Naive thymus-derived CD4-positive, alpha-beta T cell (primary cell): ENCODE data around the gene HSPBP1. TPM values are rescaled to one million over a fixed set of nuclear protein-coding genes. Genes with fewer than 3 reads are reported as not detected.

ENCODE experiments used
- ATAC-seq: fragments of 150-1000 bp; cut with Tn5 transposase; 2 replicates; pipeline ENCODE4 v1.10.0; 2021; ENCODE audit warnings: mild to moderate bottlenecking, moderate library complexity
- CTCF ChIA-PET: fragments of 350-600 bp; sonication (Branson Sonifier 250); formaldehyde crosslinking; loops from one replicate; lab custom pipeline; 2021; ENCODE audit warnings: antibody characterized with exemption; lab: Charles Lee
- POLR2A ChIA-PET: fragments of 350-600 bp; sonication (Branson Sonifier 250); formaldehyde crosslinking; loops from one replicate; lab custom pipeline; 2021; ENCODE audit warnings: antibody characterized with exemption, inconsistent platforms; lab: Charles Lee
- DNase-seq, 9 donors: peaks; one replicate each; pipeline versions ENCODE4 v3.0.0 to v3.0.0-alpha.2; 2020 to 2022; ENCODE audit warnings: mixed read lengths in 1 of 9
- H3K27ac ChIP-seq: one replicate; pipeline ENCODE4 v1.7.0; 2013; ENCODE audit warnings: mild to moderate bottlenecking, low read depth, low read length, moderate library complexity
- H3K27me3 ChIP-seq, 2 donors: one replicate each; pipeline ENCODE4 v1.7.0; 2013; ENCODE audit warnings: low read length in 2 of 2, mild to moderate bottlenecking in 2 of 2, moderate library complexity in 2 of 2; ENCODE audit not compliant: control insufficient read depth in 2 of 2, insufficient read depth in 2 of 2
- H3K36me3 ChIP-seq, 3 experiments: 1 replicate in 2 of 3; 2 replicates in 1 of 3; pipeline ENCODE4 v1.7.0; 2013; ENCODE audit warnings: low read length in 3 of 3, mild to moderate bottlenecking in 3 of 3, moderate library complexity in 1 of 3; ENCODE audit not compliant: insufficient read depth in 3 of 3, control insufficient read depth in 2 of 3
- H3K4me1 ChIP-seq, 2 donors: one replicate each; pipeline ENCODE4 v1.7.0; 2013; ENCODE audit warnings: low read length in 2 of 2, mild to moderate bottlenecking in 2 of 2, moderate library complexity in 1 of 2; ENCODE audit not compliant: control insufficient read depth in 2 of 2, insufficient read depth in 2 of 2
- H3K4me3 ChIP-seq: 2 replicates; pipeline ENCODE4 v1.7.0; 2013; ENCODE audit warnings: mild to moderate bottlenecking, low read length
- H3K9me3 ChIP-seq, 3 experiments: 1 replicate in 2 of 3; 2 replicates in 1 of 3; pipeline ENCODE4 v1.7.0; 2013; ENCODE audit warnings: low read length in 3 of 3; ENCODE audit not compliant: control insufficient read depth in 2 of 3
- H3K27ac Mint-ChIP-seq, 9 donors: one replicate each; pipeline ENCODE4 v1.8.0; 2020 to 2022; ENCODE audit warnings: mixed read lengths in 9 of 9, mild to moderate bottlenecking in 8 of 9, moderate library complexity in 5 of 9, inconsistent platforms in 2 of 9
- H3K27me3 Mint-ChIP-seq, 5 donors: one replicate each; pipeline ENCODE4 v1.8.0; 2021 to 2022; ENCODE audit warnings: mixed read lengths in 5 of 5, mild to moderate bottlenecking in 1 of 5
- H3K36me3 Mint-ChIP-seq, 5 donors: one replicate each; pipeline ENCODE4 v1.8.0; 2020 to 2022; ENCODE audit warnings: mixed read lengths in 5 of 5, mild to moderate bottlenecking in 3 of 5, inconsistent platforms in 1 of 5
- H3K4me1 Mint-ChIP-seq, 7 donors: one replicate each; pipeline ENCODE4 v1.8.0; 2020 to 2022; ENCODE audit warnings: mixed read lengths in 7 of 7, mild to moderate bottlenecking in 3 of 7, inconsistent platforms in 1 of 7
- H3K4me3 Mint-ChIP-seq, 10 donors: one replicate each; pipeline ENCODE4 v1.8.0; 2020 to 2022; ENCODE audit warnings: mild to moderate bottlenecking in 10 of 10, mixed read lengths in 10 of 10, moderate library complexity in 6 of 10, inconsistent platforms in 2 of 10
- H3K9me3 Mint-ChIP-seq, 11 donors: one replicate each; pipeline ENCODE4 v1.8.0; 2020 to 2022; ENCODE audit warnings: mixed read lengths in 11 of 11, mild to moderate bottlenecking in 4 of 11, inconsistent platforms in 1 of 11, moderate library complexity in 1 of 11
- intact Hi-C, 2 donors: fragments of 100-400 bp; cut with micrococcal nuclease; formaldehyde crosslinking; loops; one replicate each; pipeline ENCODE4 v1.15.1; 2023
- polyA plus RNA-seq, 2 donors: library from polyadenylated mRNA; unstranded; fragments of 300-500 nt; fragmentation: Illumina TruSeq; gene quantifications; one replicate each; pipeline ENCODE4 v1.2.3, GENCODE V29; 2021
- total RNA-seq, 6 experiments: library from RNA in 5 of 6; stranded (reverse) in 5 of 6; gene quantifications; 1 replicate in 5 of 6; 2 replicates in 1 of 6; pipeline ENCODE4 v1.2.3 and lab custom pipeline; 2021 to 2026

The HSPBP1 gene
- total and polyA plus RNA-seq, 7 experiments from 2014 or later = 15.0 to 44.7 (median 19.2) TPM

GRCh38 chr19:55232286-55232602 lies 47.7 kb downstream of the HSPBP1 start:
- H3K9me3 Mint-ChIP-seq = no peaks in the 10 kb centered on the region
- no peaks in the 10 kb centered on the region for H3K27me3 ChIP-seq
- no peak for ATAC-seq
- no peak overlapping the region for H3K27ac ChIP-seq
- CTCF ChIA-PET = interaction anchor here (0.9 kb wide), 1 partner anchor 63 kb away, joined by 4 read pairs; no protein-coding TSS in a partner anchor
- POLR2A ChIA-PET = interaction anchor here (0.6 kb wide), 1 partner anchor 22 kb away, joined by 3 read pairs; no protein-coding TSS in a partner anchor
- H3K9me3 ChIP-seq = no peaks in the 10 kb centered on the region
- H3K27ac Mint-ChIP-seq = peak overlapping the region in 1 of 9 donors; percentile 0
- no peaks in the 10 kb centered on the region for H3K4me1 ChIP-seq
- H3K36me3 Mint-ChIP-seq = peaks cover 0 to 48% (median 28%) of the 10 kb centered on the region in 5 donors
- peaks cover 0 to 9% (median 2%) of the 10 kb centered on the region in 7 donors for H3K4me1 Mint-ChIP-seq
- H3K4me3 ChIP-seq = no peak overlapping the region
- no peaks in the 10 kb centered on the region for H3K27me3 Mint-ChIP-seq
- H3K36me3 ChIP-seq = peaks cover 35 to 96% (median 50%) of the 10 kb centered on the region in 3 experiments
- intact Hi-C loops = no loop called here
- no peak for DNase-seq
- H3K4me3 Mint-ChIP-seq = no peak overlapping the region

- intact Hi-C loops = no loop called here
- Histone ChIP-seq H3K36me3 (peaks cover 29 to 96% (median 45%) of the 10 kb centered on the region in 3 experiments), H3K27ac (no peak overlapping the region), H3K27me3 (no peaks in the 10 kb centered on the region), H3K4me3 (no peak overlapping the region), H3K4me1 (no peaks in the 10 kb centered on the region), H3K9me3 (no peaks in the 10 kb centered on the region)
- DNase-seq = no peak
- ChIA-PET POLR2A (interaction anchor here (0.6 kb wide), 1 partner anchor 22 kb away, joined by 3 read pairs; no protein-coding TSS in a partner anchor), CTCF (interaction anchor here (0.6 to 0.9 kb wide), 2 partner anchors 63 to 375 kb away, joined by 3 to 4 read pairs; no protein-coding TSS in a partner anchor)
- Mint-ChIP-seq H3K4me1 (peaks cover 0 to 9% (median 2%) of the 10 kb centered on the region in 7 donors), H3K27ac (no peak overlapping the region), H3K9me3 (no peaks in the 10 kb centered on the region), H3K27me3 (no peaks in the 10 kb centered on the region), H3K4me3 (no peak overlapping the region), H3K36me3 (peaks cover 0 to 44% (median 22%) of the 10 kb centered on the region in 5 donors)
- no peak for ATAC-seq
These were observed 48.3 kb downstream of the HSPBP1 start for GRCh38 chr19:55231391-55232285.

GRCh38 chr19:55230780-55231179 lies 49.1 kb downstream of the HSPBP1 start:
- H3K27me3 Mint-ChIP-seq = no peaks in the 10 kb centered on the region
- no peak overlapping the region for H3K27ac Mint-ChIP-seq

GRCh38 chr19:55230329-55230728 lies 49.6 kb downstream of the HSPBP1 start:
- Mint-ChIP-seq H3K4me3 (no peak overlapping the region), H3K27me3 (no peaks in the 10 kb centered on the region), H3K9me3 (no peaks in the 10 kb centered on the region), H3K27ac (no peak overlapping the region), H3K4me1 (peaks cover 0 to 13% (median 7%) of the 10 kb centered on the region in 7 donors), H3K36me3 (peaks cover 0 to 41% (median 22%) of the 10 kb centered on the region in 5 donors)
- DNase-seq (no peak), ATAC-seq (no peak)
- Histone ChIP-seq H3K9me3 (no peaks in the 10 kb centered on the region), H3K4me3 (no peak overlapping the region), H3K27ac (no peak overlapping the region), H3K36me3 (peaks cover 22 to 94% (median 37%) of the 10 kb centered on the region in 3 experiments), H3K27me3 (no peaks in the 10 kb centered on the region), H3K4me1 (no peaks in the 10 kb centered on the region)
- intact Hi-C loops = no loop called here
- POLR2A ChIA-PET = no interaction called here
- CTCF ChIA-PET = no interaction called here

More at GRCh38 chr19:55230780-55231179, 49.1 kb downstream of the HSPBP1 start:
- peaks cover 0 to 41% (median 21%) of the 10 kb centered on the region in 5 donors for H3K36me3 Mint-ChIP-seq
- H3K4me3 ChIP-seq = no peak overlapping the region
- DNase-seq = no peak
- ChIA-PET CTCF (no interaction called here), POLR2A (no interaction called here)
- no peaks in the 10 kb centered on the region for H3K9me3 Mint-ChIP-seq
- peaks cover 22 to 96% (median 37%) of the 10 kb centered on the region in 3 experiments for H3K36me3 ChIP-seq
- no peaks in the 10 kb centered on the region for H3K27me3 ChIP-seq
- no peaks in the 10 kb centered on the region for H3K4me1 ChIP-seq
- no peaks in the 10 kb centered on the region for H3K9me3 ChIP-seq
- peaks cover 0 to 9% (median 4%) of the 10 kb centered on the region in 7 donors for H3K4me1 Mint-ChIP-seq
- no peak for ATAC-seq
- no peak overlapping the region for H3K4me3 Mint-ChIP-seq
- no peak overlapping the region for H3K27ac ChIP-seq
- intact Hi-C loops = no loop called here

GRCh38 chr19:55229789-55230182 lies 50.1 kb downstream of the HSPBP1 start:
- H3K27me3 Mint-ChIP-seq = no peaks in the 10 kb centered on the region
- H3K27ac ChIP-seq = no peak overlapping the region
- no peak overlapping the region for H3K4me3 ChIP-seq
- H3K36me3 Mint-ChIP-seq = peaks cover 0 to 36% (median 17%) of the 10 kb centered on the region in 5 donors
- ChIA-PET POLR2A (no interaction called here), CTCF (no interaction called here)
- H3K27me3 ChIP-seq = no peaks in the 10 kb centered on the region
- no peak for DNase-seq
- H3K4me1 ChIP-seq = no peaks in the 10 kb centered on the region
- peaks cover 0 to 13% (median 6%) of the 10 kb centered on the region in 7 donors for H3K4me1 Mint-ChIP-seq
- H3K27ac Mint-ChIP-seq = no peak overlapping the region
- H3K9me3 Mint-ChIP-seq = no peaks in the 10 kb centered on the region
- H3K4me3 Mint-ChIP-seq = no peak overlapping the region
- no peak for ATAC-seq
- H3K36me3 ChIP-seq = peaks cover 17 to 89% (median 34%) of the 10 kb centered on the region in 3 experiments
- intact Hi-C loops = no loop called here
- H3K9me3 ChIP-seq = no peaks in the 10 kb centered on the region

GRCh38 chr19:55229145-55229788 lies 50.6 kb downstream of the HSPBP1 start:
- ATAC-seq (no peak), DNase-seq (no peak)
- peaks cover 0 to 31% (median 12%) of the 10 kb centered on the region in 5 donors for H3K36me3 Mint-ChIP-seq
- no peak overlapping the region for H3K4me3 ChIP-seq
- peaks cover 15 to 84% (median 34%) of the 10 kb centered on the region in 3 experiments for H3K36me3 ChIP-seq
- peaks cover 0 to 10% (median 5%) of the 10 kb centered on the region in 7 donors for H3K4me1 Mint-ChIP-seq
- no peaks in the 10 kb centered on the region for H3K9me3 Mint-ChIP-seq
- no peak overlapping the region for H3K27ac ChIP-seq
- H3K27me3 Mint-ChIP-seq = no peaks in the 10 kb centered on the region
- H3K27ac Mint-ChIP-seq = peak overlapping the region in 1 of 9 donors; percentile 62
- H3K4me1 ChIP-seq = no peaks in the 10 kb centered on the region
- CTCF ChIA-PET = no interaction called here
- POLR2A ChIA-PET = no interaction called here
- intact Hi-C loops = no loop called here
- no peak overlapping the region for H3K4me3 Mint-ChIP-seq
- no peaks in the 10 kb centered on the region for H3K9me3 ChIP-seq
- no peaks in the 10 kb centered on the region for H3K27me3 ChIP-seq
